Gastroesophageal sphincter (tissue), 4 donors: ENCODE data around the gene CDK4. TPM values are rescaled to one million over a fixed set of nuclear protein-coding genes. Genes with fewer than 3 reads are reported as not detected.

ENCODE experiments used
- ATAC-seq: fragments of 150-250 bp; one replicate; pipeline ENCODE4 v1.9.1; 2016; ENCODE audit warnings: mild to moderate bottlenecking, moderate library complexity
- H3K27ac ChIP-seq, 4 donors: fragments of 200-600 bp; sonication (generic) in 3 of 4; 1 replicate in 3 of 4; 2 replicates in 1 of 4; pipeline ENCODE4 v1.5.1; 2016 to 2019
- H3K27me3 ChIP-seq: fragments of 200-600 bp; sonication (generic); one replicate; pipeline ENCODE4 v1.5.1; 2019
- H3K36me3 ChIP-seq, 2 donors: fragments of 200-600 bp; sonication (generic); one replicate each; pipeline ENCODE4 v1.5.1; 2019; ENCODE audit warnings: control low read depth in 1 of 2
- H3K4me1 ChIP-seq, 3 donors: fragments of 200-600 bp; sonication (generic); 1 replicate in 2 of 3; 2 replicates in 1 of 3; pipeline ENCODE4 v1.5.1; 2016 to 2019; ENCODE audit warnings: control low read depth in 2 of 3
- H3K4me3 ChIP-seq, 2 donors: fragments of 200-600 bp; sonication (generic); one replicate each; pipeline ENCODE4 v1.5.1; 2019; ENCODE audit warnings: mild to moderate bottlenecking in 1 of 2, moderate library complexity in 1 of 2
- H3K9me3 ChIP-seq, 3 donors: fragments of 200-600 bp; sonication (generic); one replicate each; pipeline ENCODE4 v1.5.1; 2017 to 2019; ENCODE audit warnings: control low read depth in 2 of 3
- EP300 ChIP-seq: sonication (generic); formaldehyde crosslinking; IDR thresholded peaks from one replicate; pipeline ENCODE4 v1.6.1; 2017; ENCODE audit warnings: antibody characterized with exemption, mild to moderate bottlenecking
- POLR2A ChIP-seq, 2 donors: fragments of 450-650 bp; IDR thresholded peaks; one replicate each; pipeline ENCODE4 v1.6.1; 2017; ENCODE audit warnings: antibody characterized with exemption in 2 of 2, mild to moderate bottlenecking in 2 of 2, moderate library complexity in 1 of 2
- POLR2AphosphoS5 ChIP-seq: sonication (generic); formaldehyde crosslinking; IDR thresholded peaks from one replicate; pipeline ENCODE4 v1.6.1; 2017; ENCODE audit warnings: antibody characterized with exemption
- WGBS, 2 donors: methylation state at CpG; one replicate each; pipeline ENCODE4 v1.1.5; 2018; ENCODE audit warnings: low coverage in 1 of 2; 5-methylcytosine and 5-hydroxymethylcytosine counted together
- total RNA-seq, 4 donors: library from RNA; depleted of rRNA; stranded (reverse); fragments of >200 nt; gene quantifications; one replicate each; pipeline ENCODE4 v1.1.0, GENCODE V29; 2016
- TF ChIP-seq, protein P1 (sequence below), 4 experiments: fragments of 200-600 bp in 2 of 4; fragments of 450-650 bp in 2 of 4; sonication (generic) in 1 of 4; IDR thresholded peaks; one replicate each; pipeline ENCODE4 v1.5.1; 2017 to 2019; ENCODE audit warnings: antibody characterized with exemption in 4 of 4, mild to moderate bottlenecking in 2 of 4, moderate library complexity in 2 of 4

CDK4 gene
- total RNA-seq, 4 donors from 2014 or later = 56.7 to 107 (median 101) TPM

DNA sequence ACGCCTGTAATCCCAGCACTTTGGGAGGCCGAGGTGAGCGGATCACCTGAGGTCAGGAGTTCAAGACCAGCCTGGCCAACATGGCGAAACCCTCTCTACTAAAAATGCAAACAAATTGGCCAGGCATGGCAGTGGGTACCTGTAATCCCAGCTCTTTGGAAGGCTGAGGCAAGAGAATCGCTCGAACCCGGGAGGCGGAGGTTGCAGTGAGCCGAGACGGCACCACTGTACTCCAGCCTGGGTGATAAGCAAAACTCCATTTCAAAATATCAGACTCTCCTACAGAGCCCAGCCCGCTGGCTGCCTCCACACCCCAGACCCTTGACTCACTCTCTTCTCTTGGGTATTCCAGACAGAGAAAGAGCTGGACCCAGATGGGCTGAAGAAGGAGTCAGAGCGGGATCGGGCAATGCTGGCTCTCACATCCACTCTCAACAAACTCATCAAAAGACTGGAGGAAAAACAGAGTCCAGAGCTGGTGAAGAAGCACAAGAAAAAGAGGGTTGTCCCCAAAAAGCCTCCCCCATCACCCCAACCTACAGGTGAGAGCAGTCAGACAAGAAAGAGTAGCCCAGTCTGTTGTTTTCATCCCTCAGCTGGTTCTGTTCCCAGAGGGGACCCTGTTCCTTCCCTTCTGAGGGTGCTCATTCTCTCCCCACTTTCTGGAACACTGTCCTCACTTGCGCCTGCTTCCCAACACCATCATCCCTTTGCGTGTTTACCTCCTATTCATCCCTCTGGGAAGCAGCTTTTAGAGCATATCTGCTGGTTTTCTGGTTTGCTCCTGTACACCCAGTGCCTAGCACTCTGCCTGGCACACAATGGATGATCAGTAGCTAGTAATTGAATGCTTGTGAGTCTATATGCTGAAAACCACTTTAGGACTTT is 33.2 kb downstream of the CDK4 start:
- no peaks in the 10 kb centered on the region for H3K9me3 ChIP-seq
- TF ChIP-seq POLR2AphosphoS5 = no peak
- no peak for TF ChIP-seq POLR2A (IDR thresholded peaks at IDR 0.05)
- TF ChIP-seq, protein P1, sequence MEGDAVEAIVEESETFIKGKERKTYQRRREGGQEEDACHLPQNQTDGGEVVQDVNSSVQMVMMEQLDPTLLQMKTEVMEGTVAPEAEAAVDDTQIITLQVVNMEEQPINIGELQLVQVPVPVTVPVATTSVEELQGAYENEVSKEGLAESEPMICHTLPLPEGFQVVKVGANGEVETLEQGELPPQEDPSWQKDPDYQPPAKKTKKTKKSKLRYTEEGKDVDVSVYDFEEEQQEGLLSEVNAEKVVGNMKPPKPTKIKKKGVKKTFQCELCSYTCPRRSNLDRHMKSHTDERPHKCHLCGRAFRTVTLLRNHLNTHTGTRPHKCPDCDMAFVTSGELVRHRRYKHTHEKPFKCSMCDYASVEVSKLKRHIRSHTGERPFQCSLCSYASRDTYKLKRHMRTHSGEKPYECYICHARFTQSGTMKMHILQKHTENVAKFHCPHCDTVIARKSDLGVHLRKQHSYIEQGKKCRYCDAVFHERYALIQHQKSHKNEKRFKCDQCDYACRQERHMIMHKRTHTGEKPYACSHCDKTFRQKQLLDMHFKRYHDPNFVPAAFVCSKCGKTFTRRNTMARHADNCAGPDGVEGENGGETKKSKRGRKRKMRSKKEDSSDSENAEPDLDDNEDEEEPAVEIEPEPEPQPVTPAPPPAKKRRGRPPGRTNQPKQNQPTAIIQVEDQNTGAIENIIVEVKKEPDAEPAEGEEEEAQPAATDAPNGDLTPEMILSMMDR (IDR thresholded peaks at IDR 0.05) = no peak
- no peak for TF ChIP-seq EP300
- peaks cover 0 to 83% of the 10 kb centered on the region in 2 donors for H3K36me3 ChIP-seq
- no peaks in the 10 kb centered on the region for H3K4me1 ChIP-seq
- H3K4me3 ChIP-seq = no peak overlapping the region
- ATAC-seq = no peak
- no peaks in the 10 kb centered on the region for H3K27me3 ChIP-seq
- WGBS, 2 donors = 91 to 94% methylated on average over 6 to 8 of the region's 15 CpGs
- H3K27ac ChIP-seq = no peak overlapping the region

DNA sequence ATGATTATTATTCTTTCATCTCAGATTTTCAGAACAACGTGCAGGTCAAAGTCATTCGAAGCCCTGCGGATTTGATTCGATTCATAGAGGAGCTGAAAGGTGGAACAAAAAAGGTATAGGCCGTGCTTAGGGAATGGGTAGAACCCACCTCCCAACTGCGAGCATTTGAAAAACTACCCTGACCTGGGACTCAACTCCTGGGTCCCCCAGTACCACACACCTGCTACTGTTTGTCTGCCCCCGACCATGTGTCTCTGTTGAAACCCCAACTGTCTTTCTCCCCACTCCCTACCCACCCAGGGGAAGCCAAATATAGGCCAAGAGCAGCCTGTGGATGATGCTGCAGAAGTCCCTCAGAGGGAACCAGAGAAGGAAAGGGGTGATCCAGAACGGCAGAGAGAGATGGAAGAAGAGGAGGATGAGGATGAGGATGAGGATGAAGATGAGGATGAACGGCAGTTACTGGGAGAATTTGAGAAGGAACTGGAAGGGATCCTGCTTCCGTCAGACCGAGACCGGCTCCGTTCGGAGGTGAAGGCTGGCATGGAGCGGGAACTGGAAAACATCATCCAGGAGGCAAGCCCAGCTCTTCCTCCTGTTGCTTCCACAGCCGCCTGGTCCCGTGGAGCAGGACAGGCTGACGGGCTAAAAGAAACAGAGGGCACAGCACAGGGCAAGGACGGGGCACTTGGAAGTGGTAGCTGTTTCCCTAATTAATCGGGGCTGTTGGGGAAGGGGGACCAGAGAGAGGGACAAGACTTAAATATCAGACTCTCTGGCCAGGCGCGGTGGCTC is 34.1 kb downstream of the CDK4 start:
- ATAC-seq = no peak
- H3K9me3 ChIP-seq = no peaks in the 10 kb centered on the region
- peaks cover 0 to 92% of the 10 kb centered on the region in 2 donors for H3K36me3 ChIP-seq
- H3K27me3 ChIP-seq = no peaks in the 10 kb centered on the region
- no peak overlapping the region for H3K4me3 ChIP-seq
- no peak overlapping the region for H3K27ac ChIP-seq
- 92 to 93% methylated on average over 3 to 14 of the region's 22 CpGs for WGBS, 2 donors
- TF ChIP-seq POLR2A (IDR thresholded peaks at IDR 0.05) = no peak
- no peak for TF ChIP-seq POLR2AphosphoS5
- TF ChIP-seq, protein P1 (IDR thresholded peaks at IDR 0.05) = no peak
- TF ChIP-seq EP300 = no peak
- H3K4me1 ChIP-seq = no peaks in the 10 kb centered on the region

DNA sequence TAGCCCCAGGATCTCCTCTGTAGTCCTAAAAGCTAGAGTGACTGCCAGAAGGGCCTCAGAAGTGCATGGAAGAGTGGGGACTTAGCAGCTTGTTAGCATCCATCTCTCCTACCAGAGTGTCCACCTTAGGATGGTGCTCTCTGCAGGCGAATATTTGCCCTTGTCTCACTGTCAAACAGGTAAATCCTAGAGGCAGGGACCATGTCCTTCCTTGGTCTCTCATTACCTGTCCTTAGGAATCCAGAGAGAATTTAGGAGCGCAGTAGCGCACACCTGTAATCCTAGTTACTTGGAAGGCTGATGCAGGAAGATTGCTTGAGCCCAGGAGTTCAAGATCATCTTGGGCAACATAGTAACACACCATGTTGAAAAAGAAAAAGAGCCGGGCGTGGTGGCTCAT is 35.0 kb downstream of the CDK4 start:
- WGBS, 2 donors = 96 to 100% methylated on average over 2 to 4 of the region's 5 CpGs
- ATAC-seq = no peak
- Histone ChIP-seq H3K36me3 (peaks cover 0 to 100% of the 10 kb centered on the region in 2 donors), H3K27me3 (no peaks in the 10 kb centered on the region), H3K9me3 (no peaks in the 10 kb centered on the region), H3K27ac (no peak overlapping the region), H3K4me3 (no peak overlapping the region), H3K4me1 (no peaks in the 10 kb centered on the region)
- TF ChIP-seq, protein P1 (IDR thresholded peaks at IDR 0.05) = no peak
- TF ChIP-seq POLR2A (IDR thresholded peaks at IDR 0.05) (no peak), EP300 (no peak), POLR2AphosphoS5 (no peak)

DNA sequence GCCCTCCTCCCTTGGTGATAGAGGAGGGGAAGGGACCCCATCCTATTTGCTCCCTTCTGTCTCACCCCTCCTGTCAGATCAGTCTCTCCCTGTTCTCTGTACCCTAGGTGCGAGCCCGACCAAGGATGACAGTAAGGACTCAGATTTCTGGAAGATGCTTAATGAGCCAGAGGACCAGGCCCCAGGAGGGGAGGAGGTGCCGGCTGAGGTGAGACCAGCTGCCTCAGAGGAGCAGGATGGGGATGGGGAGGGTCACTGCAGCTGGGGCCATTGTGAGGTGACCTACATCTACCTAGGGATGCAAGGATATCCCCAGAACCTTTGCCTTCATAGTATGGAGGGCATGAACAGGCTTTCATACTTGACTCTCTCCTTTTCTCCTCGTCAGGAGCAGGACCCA is 35.8 kb downstream of the CDK4 start:
- ATAC-seq = no peak
- no peaks in the 10 kb centered on the region for H3K4me1 ChIP-seq
- H3K4me3 ChIP-seq = no peak overlapping the region
- TF ChIP-seq POLR2A (IDR thresholded peaks at IDR 0.05) = no peak
- TF ChIP-seq, protein P1 (IDR thresholded peaks at IDR 0.05) = no peak
- no peak for TF ChIP-seq EP300
- no peak for TF ChIP-seq POLR2AphosphoS5
- H3K9me3 ChIP-seq = no peaks in the 10 kb centered on the region
- H3K27me3 ChIP-seq = no peaks in the 10 kb centered on the region
- 100% methylated on average over 3 of the region's 4 CpGs; no CpG with 5 or more reads in 1 of the 2 donors for WGBS, 2 donors
- no peak overlapping the region for H3K27ac ChIP-seq
- peaks cover 0 to 97% of the 10 kb centered on the region in 2 donors for H3K36me3 ChIP-seq
